HL-60 (cell line): Measurements from ENCODE around the gene TUBGCP2.
"Not testable (repeated sequence)": the region's sequence is repeated elsewhere in the genome, so short reads cannot be mapped to it uniquely, and the experiment has no call there.

Source experiments
- DNase-seq, 2 experiments: peaks; one replicate each; pipeline ENCODE4 v3.0.0-alpha.2; 2010 to 2020; ENCODE audit warnings: low read depth in 1 of 2, low spot score in 1 of 2
- H3K27ac ChIP-seq: fragments of 250-450 bp; sonication (Bioruptor Pico); replicated peaks from 2 replicates; pipeline ENCODE4 v1.5.1; 2020; ENCODE audit warnings: mild to moderate bottlenecking, moderate library complexity
- H3K27me3 ChIP-seq: fragments of 250-450 bp; sonication (Bioruptor Pico); 2 replicates; pipeline ENCODE4 v1.5.1; 2021; ENCODE audit warnings: mild to moderate bottlenecking, moderate library complexity; ENCODE audit not compliant: insufficient read depth, poor library complexity, severe bottlenecking
- H3K4me3 ChIP-seq: replicated peaks from 2 replicates; pipeline ENCODE4 v1.5.1; 2011; ENCODE audit warnings: mild to moderate bottlenecking, control low read depth, low read length; ENCODE audit not compliant: insufficient read depth
- GABPA ChIP-seq: IDR thresholded peaks from 2 replicates; pipeline ENCODE4 v1.6.1; 2012; ENCODE audit warnings: low read depth
- POLR2AphosphoS5 ChIP-seq: IDR thresholded peaks from 2 replicates; pipeline ENCODE4 v1.6.1; 2012; ENCODE audit warnings: low read depth
- SPI1 ChIP-seq: IDR thresholded peaks from 2 replicates; pipeline ENCODE4 v1.6.1; 2012; ENCODE audit warnings: low read depth, mild to moderate bottlenecking, borderline replicate concordance
- TF ChIP-seq, protein P1 (sequence below): IDR thresholded peaks from 2 replicates; pipeline ENCODE4 v1.6.1; 2012; ENCODE audit warnings: low read depth; ENCODE audit not compliant: insufficient replicate concordance
- TF ChIP-seq, protein P2 (sequence below): IDR thresholded peaks from one replicate; pipeline ENCODE4 v1.5.1; 2011; ENCODE audit warnings: low read length, control low read depth, inconsistent platforms; ENCODE audit not compliant: insufficient read depth

Gene TUBGCP2

DNA sequence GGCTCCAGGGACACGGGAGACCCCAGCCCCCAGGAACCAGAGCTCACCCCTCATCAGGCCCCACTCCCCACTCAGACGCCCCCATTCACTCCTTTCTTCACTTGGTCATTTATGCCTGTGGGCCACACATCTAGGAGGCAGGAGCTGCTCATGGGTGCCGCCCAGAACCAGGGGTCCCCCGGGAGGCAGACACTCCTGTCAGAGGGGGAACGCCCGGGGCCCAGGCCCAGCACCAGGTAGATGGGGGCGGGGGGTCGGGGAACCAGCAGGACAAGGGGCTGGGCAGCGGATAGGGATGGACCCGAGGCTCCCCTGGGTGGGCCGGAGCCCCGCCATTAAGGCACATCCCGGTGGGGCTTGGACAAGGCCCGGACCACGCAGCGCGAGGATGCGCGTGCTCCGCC, 16.2 kb upstream of the TUBGCP2 start:
- DNase-seq: no peak

DNA sequence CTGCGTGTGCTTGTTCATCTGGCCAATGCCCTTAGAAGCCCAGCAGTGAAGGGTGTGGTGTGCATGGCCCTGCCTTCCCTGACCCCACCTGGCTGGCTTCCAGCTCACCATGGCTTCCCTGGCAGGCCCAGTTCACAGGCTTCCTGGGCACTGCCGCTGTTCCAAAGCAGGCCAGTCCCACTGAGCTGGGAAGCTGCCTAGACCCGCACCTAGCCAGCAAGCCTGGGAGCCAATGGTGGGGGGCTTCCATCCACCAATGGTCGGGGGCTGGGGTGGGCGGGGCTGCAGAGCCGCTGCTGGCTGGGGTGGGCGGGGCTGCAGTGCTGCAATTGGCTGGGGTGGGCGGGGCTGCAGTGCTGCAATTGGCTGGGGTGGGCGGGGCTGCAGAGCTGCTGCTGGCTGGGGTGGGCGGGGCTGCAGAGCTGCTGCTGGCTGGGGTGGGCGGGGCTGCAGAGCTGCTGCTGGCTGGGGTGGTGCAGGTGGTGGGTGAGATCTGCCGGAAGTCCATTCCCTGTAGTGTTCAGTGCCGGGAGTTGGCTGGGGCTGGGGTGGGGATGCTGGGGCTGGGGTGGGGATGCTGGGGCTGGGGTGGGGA, 15.6 kb upstream of the TUBGCP2 start:
- Histone ChIP-seq H3K27me3 (peaks cover 35% of the 10 kb centered on the region), H3K4me3 (no peak overlapping the region), H3K27ac (no peak overlapping the region)
- no peak for TF ChIP-seq GABPA
- TF ChIP-seq, protein P1, sequence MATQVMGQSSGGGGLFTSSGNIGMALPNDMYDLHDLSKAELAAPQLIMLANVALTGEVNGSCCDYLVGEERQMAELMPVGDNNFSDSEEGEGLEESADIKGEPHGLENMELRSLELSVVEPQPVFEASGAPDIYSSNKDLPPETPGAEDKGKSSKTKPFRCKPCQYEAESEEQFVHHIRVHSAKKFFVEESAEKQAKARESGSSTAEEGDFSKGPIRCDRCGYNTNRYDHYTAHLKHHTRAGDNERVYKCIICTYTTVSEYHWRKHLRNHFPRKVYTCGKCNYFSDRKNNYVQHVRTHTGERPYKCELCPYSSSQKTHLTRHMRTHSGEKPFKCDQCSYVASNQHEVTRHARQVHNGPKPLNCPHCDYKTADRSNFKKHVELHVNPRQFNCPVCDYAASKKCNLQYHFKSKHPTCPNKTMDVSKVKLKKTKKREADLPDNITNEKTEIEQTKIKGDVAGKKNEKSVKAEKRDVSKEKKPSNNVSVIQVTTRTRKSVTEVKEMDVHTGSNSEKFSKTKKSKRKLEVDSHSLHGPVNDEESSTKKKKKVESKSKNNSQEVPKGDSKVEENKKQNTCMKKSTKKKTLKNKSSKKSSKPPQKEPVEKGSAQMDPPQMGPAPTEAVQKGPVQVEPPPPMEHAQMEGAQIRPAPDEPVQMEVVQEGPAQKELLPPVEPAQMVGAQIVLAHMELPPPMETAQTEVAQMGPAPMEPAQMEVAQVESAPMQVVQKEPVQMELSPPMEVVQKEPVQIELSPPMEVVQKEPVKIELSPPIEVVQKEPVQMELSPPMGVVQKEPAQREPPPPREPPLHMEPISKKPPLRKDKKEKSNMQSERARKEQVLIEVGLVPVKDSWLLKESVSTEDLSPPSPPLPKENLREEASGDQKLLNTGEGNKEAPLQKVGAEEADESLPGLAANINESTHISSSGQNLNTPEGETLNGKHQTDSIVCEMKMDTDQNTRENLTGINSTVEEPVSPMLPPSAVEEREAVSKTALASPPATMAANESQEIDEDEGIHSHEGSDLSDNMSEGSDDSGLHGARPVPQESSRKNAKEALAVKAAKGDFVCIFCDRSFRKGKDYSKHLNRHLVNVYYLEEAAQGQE: no peak
- TF ChIP-seq SPI1: no peak
- TF ChIP-seq, protein P2, sequence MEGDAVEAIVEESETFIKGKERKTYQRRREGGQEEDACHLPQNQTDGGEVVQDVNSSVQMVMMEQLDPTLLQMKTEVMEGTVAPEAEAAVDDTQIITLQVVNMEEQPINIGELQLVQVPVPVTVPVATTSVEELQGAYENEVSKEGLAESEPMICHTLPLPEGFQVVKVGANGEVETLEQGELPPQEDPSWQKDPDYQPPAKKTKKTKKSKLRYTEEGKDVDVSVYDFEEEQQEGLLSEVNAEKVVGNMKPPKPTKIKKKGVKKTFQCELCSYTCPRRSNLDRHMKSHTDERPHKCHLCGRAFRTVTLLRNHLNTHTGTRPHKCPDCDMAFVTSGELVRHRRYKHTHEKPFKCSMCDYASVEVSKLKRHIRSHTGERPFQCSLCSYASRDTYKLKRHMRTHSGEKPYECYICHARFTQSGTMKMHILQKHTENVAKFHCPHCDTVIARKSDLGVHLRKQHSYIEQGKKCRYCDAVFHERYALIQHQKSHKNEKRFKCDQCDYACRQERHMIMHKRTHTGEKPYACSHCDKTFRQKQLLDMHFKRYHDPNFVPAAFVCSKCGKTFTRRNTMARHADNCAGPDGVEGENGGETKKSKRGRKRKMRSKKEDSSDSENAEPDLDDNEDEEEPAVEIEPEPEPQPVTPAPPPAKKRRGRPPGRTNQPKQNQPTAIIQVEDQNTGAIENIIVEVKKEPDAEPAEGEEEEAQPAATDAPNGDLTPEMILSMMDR: no peak
- no peak for TF ChIP-seq POLR2AphosphoS5
- peak in 1 of 2 experiments; percentile 25 for DNase-seq

More for the DNA sequence above, 16.2 kb upstream of the TUBGCP2 start:
- no peak overlapping the region for H3K4me3 ChIP-seq
- H3K27me3 ChIP-seq: peaks cover 38% of the 10 kb centered on the region
- TF ChIP-seq, protein P1: no peak
- TF ChIP-seq SPI1: no peak
- TF ChIP-seq, protein P2: no peak
- no peak for TF ChIP-seq POLR2AphosphoS5
- no peak for TF ChIP-seq GABPA
- no peak overlapping the region for H3K27ac ChIP-seq

DNA sequence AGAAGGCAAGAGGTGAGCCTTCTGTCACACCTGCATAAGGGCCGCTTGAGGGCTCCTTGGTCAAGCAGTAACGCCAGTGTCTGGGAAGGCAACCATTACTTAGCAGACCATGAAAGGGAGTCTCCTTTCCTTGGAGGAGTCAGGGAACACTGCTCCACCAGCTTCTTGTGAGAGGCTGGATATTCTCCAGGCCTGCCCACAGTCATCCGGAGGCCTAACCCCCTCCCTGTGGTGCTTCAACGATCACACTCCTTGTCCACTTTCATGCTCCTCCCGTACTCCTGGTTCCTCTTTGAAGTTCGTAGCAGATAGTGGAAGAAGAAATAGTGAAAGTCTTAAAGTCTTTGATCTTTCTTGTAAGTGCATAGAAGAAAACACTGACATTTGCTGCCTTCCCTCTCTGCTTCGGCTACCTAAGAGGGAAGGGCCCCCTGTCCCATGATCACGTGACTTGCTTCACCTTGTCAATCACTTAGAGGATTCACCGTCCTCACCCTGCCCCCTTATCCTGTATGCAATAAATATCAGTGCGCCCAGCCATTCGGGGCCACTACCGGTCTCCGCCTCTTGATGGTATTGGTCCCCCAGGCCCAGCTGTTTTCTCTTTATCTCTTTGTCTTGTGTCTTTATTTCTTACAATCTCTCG, 13.5 kb upstream of the TUBGCP2 start:
- H3K4me3 ChIP-seq, H3K27ac ChIP-seq, DNase-seq: not testable (repeated sequence)
- peaks cover 24% of the 10 kb centered on the region for H3K27me3 ChIP-seq

DNA sequence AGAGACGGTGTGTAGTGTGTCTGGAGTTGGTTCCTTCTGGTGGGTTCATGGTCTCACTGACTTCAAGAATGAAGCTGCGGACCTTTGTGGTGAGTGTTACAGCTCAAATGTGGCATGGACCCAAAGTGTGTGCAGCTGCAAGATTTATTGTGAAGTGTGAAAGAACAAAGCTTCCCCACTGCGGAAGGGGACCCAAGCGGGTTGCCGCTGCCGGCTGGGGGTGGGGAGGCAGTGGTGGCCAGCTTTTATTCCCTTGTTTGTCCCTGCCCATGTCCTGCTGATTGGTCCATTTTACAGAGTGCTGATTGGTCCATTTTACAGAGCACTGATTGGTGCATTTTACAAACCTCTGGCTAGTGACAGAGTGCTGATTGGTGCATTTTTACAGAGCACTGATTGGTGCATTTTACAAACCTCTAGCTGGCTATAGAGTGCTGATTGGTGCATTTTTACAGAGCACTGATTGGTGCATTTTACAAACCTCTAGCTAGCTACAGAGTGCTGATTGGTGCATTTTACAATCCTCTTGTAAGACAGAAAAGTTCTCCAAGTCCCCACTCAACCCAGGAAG, 12.3 kb upstream of the TUBGCP2 start:
- H3K27ac ChIP-seq, DNase-seq: not testable (repeated sequence)

More for the DNA sequence above, 12.3 kb upstream of the TUBGCP2 start:
- H3K4me3 ChIP-seq: not testable (repeated sequence)
- peaks cover 11% of the 10 kb centered on the region for H3K27me3 ChIP-seq
